G401 (cell line): Measurements from ENCODE around the gene C1R. TPM values are rescaled to one million over a fixed set of nuclear protein-coding genes. Genes with fewer than 3 reads are reported as not detected.
A peak's percentile ranks its signal among the peaks of the same experiment; 100 is the strongest.
"Not testable (repeated sequence)": the region's sequence is repeated elsewhere in the genome, so short reads cannot be mapped to it uniquely, and the experiment has no call there.

Source experiments
- DNase-seq: peaks from one replicate; pipeline ENCODE4 v3.0.0-alpha.2; 2015; ENCODE audit warnings: low spot score
- in situ Hi-C: cut with HindIII; loops from 2 replicates; pipeline ENCODE4 v1.10.0; 2016; ENCODE audit warnings: low sequenced_read_pairs, mixed read lengths
- total RNA-seq: library from RNA; depleted of rRNA; stranded (reverse); fragments of >200 nt; shearing (Covaris generic); gene quantifications from 2 replicates; pipeline ENCODE4 v1.2.3, GENCODE V29; 2014

C1R gene
- total RNA-seq, 1 experiment from 2014 or later = 0.78 TPM

GRCh38 chr12:7122811-7123769 is 30.8 kb upstream of the C1R start:
- in situ Hi-C loops = no loop called here
- DNase-seq = no peak

- in situ Hi-C loops = no loop called here
- DNase-seq = no peak
Measured at GRCh38 chr12:7121324-7121723, 29.1 kb upstream of the C1R start.

GRCh38 chr12:7120166-7120565 is 27.9 kb upstream of the C1R start:
- in situ Hi-C loops = no loop called here
- no peak for DNase-seq

GRCh38 chr12:7118881-7119280 is 26.6 kb upstream of the C1R start:
- DNase-seq = no peak
- in situ Hi-C loops = no loop called here

- in situ Hi-C loops = no loop called here
Measured at GRCh38 chr12:7117670-7118069, 25.4 kb upstream of the C1R start.

GRCh38 chr12:7116916-7117315 is 24.7 kb upstream of the C1R start:
- in situ Hi-C loops = no loop called here
- DNase-seq = no peak

More at GRCh38 chr12:7117670-7118069, 25.4 kb upstream of the C1R start:
- no peak for DNase-seq

GRCh38 chr12:7116196-7116595 is 24.0 kb upstream of the C1R start:
- in situ Hi-C loops = no loop called here
- no peak for DNase-seq

GRCh38 chr12:7114851-7115250 is 22.6 kb upstream of the C1R start:
- DNase-seq = no peak
- in situ Hi-C loops = no loop called here

- in situ Hi-C loops = no loop called here
- DNase-seq = no peak
Measured at GRCh38 chr12:7114008-7114407, 21.8 kb upstream of the C1R start.

- peak; percentile 64 for DNase-seq
- in situ Hi-C loops = no loop called here
Measured at GRCh38 chr12:7113389-7113871, 21.2 kb upstream of the C1R start.

- in situ Hi-C loops = no loop called here
Measured at GRCh38 chr12:7112041-7112440, 19.8 kb upstream of the C1R start.

GRCh38 chr12:7110661-7111060 is 18.4 kb upstream of the C1R start:
- no peak for DNase-seq
- in situ Hi-C loops = no loop called here

More at GRCh38 chr12:7112041-7112440, 19.8 kb upstream of the C1R start:
- no peak for DNase-seq

GRCh38 chr12:7109572-7109920 is 17.3 kb upstream of the C1R start:
- in situ Hi-C loops = loop anchor here (10.0 kb wide), 1 partner anchor 55 kb away; no protein-coding TSS in a partner anchor
- DNase-seq = no peak

GRCh38 chr12:7108796-7109571 is 16.7 kb upstream of the C1R start, which contains the start of gene C1RL:
Gene C1RL (minus strand): TSS chr12:7109214. CDS start chr12:7109180, 34 bp downstream.
- in situ Hi-C loops = loop anchor here (10.0 kb wide), 1 partner anchor 56 kb away; no protein-coding TSS in a partner anchor
- peak; percentile 74 for DNase-seq

GRCh38 chr12:7108003-7108795 is 16.0 kb upstream of the C1R start:
- DNase-seq = peak; percentile 34
- in situ Hi-C loops = loop anchor here (10.0 kb wide), 1 partner anchor 57 kb away; no protein-coding TSS in a partner anchor

GRCh38 chr12:7107636-7108002 is 15.4 kb upstream of the C1R start:
- DNase-seq = peak; percentile 12
- in situ Hi-C loops = loop anchor here (10.0 kb wide), 1 partner anchor 57 kb away; no protein-coding TSS in a partner anchor

- in situ Hi-C loops = loop anchor here (10.0 kb wide), 1 partner anchor 58 kb away; no protein-coding TSS in a partner anchor
- DNase-seq = not testable (repeated sequence)
Measured at GRCh38 chr12:7107181-7107580, 14.9 kb upstream of the C1R start.

- DNase-seq = no peak
- in situ Hi-C loops = loop anchor here (10.0 kb wide), 1 partner anchor 59 kb away; no protein-coding TSS in a partner anchor
Measured at GRCh38 chr12:7106082-7106481, 13.8 kb upstream of the C1R start.
